OCI-LY1 (cell line): ENCODE results near the gene CD86.

Source experiments
- EZH2 ChIP-seq: fragments of 200-600 bp; sonication (generic), shearing (Covaris generic); IDR thresholded peaks from 2 replicates; pipeline ENCODE4 v1.8.0; 2017; ENCODE audit warnings: borderline replicate concordance, mixed run types, mild to moderate bottlenecking, antibody characterized with exemption, low read length, moderate library complexity, mixed read lengths
- TF ChIP-seq, protein P1 (sequence below): fragments of 200-600 bp; sonication (generic), shearing (Covaris generic); IDR thresholded peaks from 2 replicates; pipeline ENCODE4 v1.5.1; 2017; ENCODE audit warnings: mild to moderate bottlenecking, antibody characterized with exemption, low read length, moderate library complexity, mixed read lengths

DNA sequence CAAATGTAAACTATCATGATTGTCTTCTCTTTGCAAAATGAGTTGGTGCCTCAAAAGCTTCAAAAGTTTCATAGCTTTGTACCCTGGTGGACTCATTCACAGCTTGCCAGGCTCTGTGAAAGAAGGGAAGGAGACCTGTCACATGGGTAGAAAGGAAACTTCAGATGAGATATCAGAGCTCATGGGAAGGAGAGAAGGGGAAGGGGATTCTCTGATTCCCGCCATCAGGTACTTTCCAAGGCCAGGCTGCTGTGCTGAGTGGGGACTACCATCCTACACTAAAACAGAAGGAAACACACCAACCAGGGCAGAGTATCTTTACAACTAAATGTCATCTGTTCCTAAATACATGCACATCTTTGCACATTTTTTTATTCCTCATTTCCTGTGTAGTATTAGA lies 42.3 kb upstream of the CD86 start:
- TF ChIP-seq, protein P1, sequence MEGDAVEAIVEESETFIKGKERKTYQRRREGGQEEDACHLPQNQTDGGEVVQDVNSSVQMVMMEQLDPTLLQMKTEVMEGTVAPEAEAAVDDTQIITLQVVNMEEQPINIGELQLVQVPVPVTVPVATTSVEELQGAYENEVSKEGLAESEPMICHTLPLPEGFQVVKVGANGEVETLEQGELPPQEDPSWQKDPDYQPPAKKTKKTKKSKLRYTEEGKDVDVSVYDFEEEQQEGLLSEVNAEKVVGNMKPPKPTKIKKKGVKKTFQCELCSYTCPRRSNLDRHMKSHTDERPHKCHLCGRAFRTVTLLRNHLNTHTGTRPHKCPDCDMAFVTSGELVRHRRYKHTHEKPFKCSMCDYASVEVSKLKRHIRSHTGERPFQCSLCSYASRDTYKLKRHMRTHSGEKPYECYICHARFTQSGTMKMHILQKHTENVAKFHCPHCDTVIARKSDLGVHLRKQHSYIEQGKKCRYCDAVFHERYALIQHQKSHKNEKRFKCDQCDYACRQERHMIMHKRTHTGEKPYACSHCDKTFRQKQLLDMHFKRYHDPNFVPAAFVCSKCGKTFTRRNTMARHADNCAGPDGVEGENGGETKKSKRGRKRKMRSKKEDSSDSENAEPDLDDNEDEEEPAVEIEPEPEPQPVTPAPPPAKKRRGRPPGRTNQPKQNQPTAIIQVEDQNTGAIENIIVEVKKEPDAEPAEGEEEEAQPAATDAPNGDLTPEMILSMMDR, result no peak
- TF ChIP-seq EZH2, result no peak
